Suprapubic skin (tissue), 4 donors: Measurements from ENCODE around the gene LDLR. TPM values are rescaled to one million over a fixed set of nuclear protein-coding genes. Genes with fewer than 3 reads are reported as not detected.

Experiments
- DNase-seq, 2 donors: peaks; one replicate each; pipeline ENCODE4 v3.0.0-alpha.2; 2019; ENCODE audit warnings: low spot score in 2 of 2
- H3K27ac ChIP-seq: fragments of 200-600 bp; sonication (generic); one replicate; pipeline ENCODE4 v1.5.1; 2019
- H3K27me3 ChIP-seq: fragments of 200-600 bp; sonication (generic); one replicate; pipeline ENCODE4 v1.5.1; 2019
- H3K36me3 ChIP-seq: fragments of 200-600 bp; sonication (generic); one replicate; pipeline ENCODE4 v1.5.1; 2019
- H3K4me1 ChIP-seq: fragments of 200-600 bp; sonication (generic); one replicate; pipeline ENCODE4 v1.5.1; 2019
- H3K4me3 ChIP-seq: fragments of 200-600 bp; sonication (generic); one replicate; pipeline ENCODE4 v1.5.1; 2019; ENCODE audit warnings: mild to moderate bottlenecking
- H3K9me3 ChIP-seq: fragments of 200-600 bp; sonication (generic); one replicate; pipeline ENCODE4 v1.5.1; 2019
- EP300 ChIP-seq: sonication (generic); formaldehyde crosslinking; IDR thresholded peaks from one replicate; pipeline ENCODE4 v1.6.1; 2017; ENCODE audit warnings: antibody characterized with exemption
- POLR2A ChIP-seq, 2 donors: fragments of 450-650 bp; IDR thresholded peaks; one replicate each; pipeline ENCODE4 v1.6.1; 2017; ENCODE audit warnings: antibody characterized with exemption in 2 of 2, mild to moderate bottlenecking in 2 of 2, moderate library complexity in 2 of 2
- POLR2AphosphoS5 ChIP-seq, 3 donors: sonication (generic); formaldehyde crosslinking; IDR thresholded peaks; one replicate each; pipeline ENCODE4 v1.6.1; 2017; ENCODE audit warnings: antibody characterized with exemption in 3 of 3
- WGBS: methylation state at CpG from one replicate; pipeline ENCODE4 v1.1.5; 2018; 5-methylcytosine and 5-hydroxymethylcytosine counted together
- total RNA-seq, 4 donors: library from RNA; depleted of rRNA; stranded (reverse); fragments of >200 nt; gene quantifications; one replicate each; pipeline ENCODE4 v1.1.0, GENCODE V29; 2016
- TF ChIP-seq, protein P1 (sequence below), 2 donors: fragments of 200-600 bp in 1 of 2; fragments of 450-650 bp in 1 of 2; sonication (generic) in 1 of 2; IDR thresholded peaks; one replicate each; pipeline ENCODE4 v1.5.1; 2016 to 2019; ENCODE audit warnings: antibody characterized with exemption in 2 of 2, mild to moderate bottlenecking in 1 of 2, moderate library complexity in 1 of 2

The LDLR gene
- total RNA-seq, 4 donors from 2014 or later = 48.1 to 174 (median 119) TPM

- no peak for DNase-seq
- peaks cover 2% of the 10 kb centered on the region for H3K4me1 ChIP-seq
- H3K27ac ChIP-seq = no peak overlapping the region
- no peak for TF ChIP-seq EP300
- no peak for TF ChIP-seq POLR2A (IDR thresholded peaks at IDR 0.05)
- no peak for TF ChIP-seq POLR2AphosphoS5 (IDR thresholded peaks at IDR 0.05)
- TF ChIP-seq, protein P1, sequence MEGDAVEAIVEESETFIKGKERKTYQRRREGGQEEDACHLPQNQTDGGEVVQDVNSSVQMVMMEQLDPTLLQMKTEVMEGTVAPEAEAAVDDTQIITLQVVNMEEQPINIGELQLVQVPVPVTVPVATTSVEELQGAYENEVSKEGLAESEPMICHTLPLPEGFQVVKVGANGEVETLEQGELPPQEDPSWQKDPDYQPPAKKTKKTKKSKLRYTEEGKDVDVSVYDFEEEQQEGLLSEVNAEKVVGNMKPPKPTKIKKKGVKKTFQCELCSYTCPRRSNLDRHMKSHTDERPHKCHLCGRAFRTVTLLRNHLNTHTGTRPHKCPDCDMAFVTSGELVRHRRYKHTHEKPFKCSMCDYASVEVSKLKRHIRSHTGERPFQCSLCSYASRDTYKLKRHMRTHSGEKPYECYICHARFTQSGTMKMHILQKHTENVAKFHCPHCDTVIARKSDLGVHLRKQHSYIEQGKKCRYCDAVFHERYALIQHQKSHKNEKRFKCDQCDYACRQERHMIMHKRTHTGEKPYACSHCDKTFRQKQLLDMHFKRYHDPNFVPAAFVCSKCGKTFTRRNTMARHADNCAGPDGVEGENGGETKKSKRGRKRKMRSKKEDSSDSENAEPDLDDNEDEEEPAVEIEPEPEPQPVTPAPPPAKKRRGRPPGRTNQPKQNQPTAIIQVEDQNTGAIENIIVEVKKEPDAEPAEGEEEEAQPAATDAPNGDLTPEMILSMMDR (IDR thresholded peaks at IDR 0.05) = no peak
- 78% methylated on average over 8 of the region's 8 CpGs for WGBS
- peaks cover 55% of the 10 kb centered on the region for H3K36me3 ChIP-seq
- H3K27me3 ChIP-seq = no peaks in the 10 kb centered on the region
- H3K9me3 ChIP-seq = no peaks in the 10 kb centered on the region
- H3K4me3 ChIP-seq = no peak overlapping the region
Observed at GRCh38 chr19:11054628-11055027, 34.6 kb upstream of the LDLR start.

DNA sequence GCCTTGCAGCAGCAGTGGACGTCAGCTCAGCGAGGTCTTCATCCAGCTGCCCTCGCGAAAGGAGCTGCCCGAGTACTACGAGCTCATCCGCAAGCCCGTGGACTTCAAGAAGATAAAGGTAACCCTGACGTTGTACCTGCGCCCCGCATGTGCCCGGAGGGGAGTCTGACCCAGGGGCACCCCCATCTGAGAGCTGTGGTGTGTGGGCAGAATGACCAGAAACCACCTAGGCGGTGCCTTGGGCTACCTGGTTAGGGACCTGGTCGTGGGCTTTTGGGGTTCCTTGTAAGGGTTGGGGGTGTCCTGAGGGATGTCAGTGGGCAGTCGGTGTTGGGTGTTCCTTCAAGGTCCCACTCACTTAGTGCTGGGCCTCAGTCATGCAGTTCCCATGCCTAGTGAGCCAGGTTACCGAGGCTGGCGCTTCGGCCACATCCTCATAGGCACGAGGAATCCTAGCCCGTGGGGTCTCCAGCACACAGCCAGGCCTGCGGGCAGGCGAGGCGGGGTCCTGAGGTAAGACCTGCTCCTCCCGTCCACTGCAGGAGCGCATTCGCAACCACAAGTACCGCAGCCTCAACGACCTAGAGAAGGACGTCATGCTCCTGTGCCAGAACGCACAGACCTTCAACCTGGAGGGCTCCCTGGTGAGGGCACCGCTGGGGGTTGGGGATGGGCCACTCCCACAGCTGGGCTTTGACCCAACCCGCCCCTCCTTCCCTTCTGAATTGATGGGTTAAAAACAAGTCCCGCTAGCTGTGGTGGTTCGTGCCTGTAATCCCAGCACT lies 30.8 kb upstream of the LDLR start:
- Histone ChIP-seq H3K27me3 (no peaks in the 10 kb centered on the region), H3K27ac (no peak overlapping the region), H3K4me3 (no peak overlapping the region), H3K36me3 (peaks cover 78% of the 10 kb centered on the region), H3K9me3 (no peaks in the 10 kb centered on the region), H3K4me1 (no peaks in the 10 kb centered on the region)
- DNase-seq = no peak
- WGBS = 91% methylated on average over 28 of the region's 34 CpGs
- no peak for TF ChIP-seq POLR2AphosphoS5 (IDR thresholded peaks at IDR 0.05)

- Histone ChIP-seq H3K4me3 (no peak overlapping the region), H3K27me3 (no peaks in the 10 kb centered on the region), H3K36me3 (peaks cover 74% of the 10 kb centered on the region), H3K4me1 (no peaks in the 10 kb centered on the region), H3K27ac (no peak overlapping the region), H3K9me3 (no peaks in the 10 kb centered on the region)
- DNase-seq = no peak
- WGBS = 93% methylated on average over 43 of the region's 43 CpGs
- TF ChIP-seq POLR2AphosphoS5 (IDR thresholded peaks at IDR 0.05) (no peak), EP300 (no peak), POLR2A (IDR thresholded peaks at IDR 0.05) (no peak)
- TF ChIP-seq, protein P1 (IDR thresholded peaks at IDR 0.05) = no peak
Observed at GRCh38 chr19:11059511-11060358, 29.5 kb upstream of the LDLR start.

DNA sequence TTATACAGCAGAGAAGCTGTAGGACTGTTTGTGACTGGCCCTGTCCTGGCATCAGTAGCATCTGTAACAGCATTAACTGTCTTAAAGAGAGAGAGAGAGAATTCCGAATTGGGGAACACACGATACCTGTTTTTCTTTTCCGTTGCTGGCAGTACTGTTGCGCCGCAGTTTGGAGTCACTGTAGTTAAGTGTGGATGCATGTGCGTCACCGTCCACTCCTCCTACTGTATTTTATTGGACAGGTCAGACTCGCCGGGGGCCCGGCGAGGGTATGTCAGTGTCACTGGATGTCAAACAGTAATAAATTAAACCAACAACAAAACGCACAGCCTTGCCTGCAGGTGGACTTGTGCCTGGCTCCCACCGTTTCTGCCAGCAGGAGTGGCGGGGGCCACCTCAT lies 27.3 kb upstream of the LDLR start:
- Histone ChIP-seq H3K4me3 (no peak overlapping the region), H3K9me3 (no peaks in the 10 kb centered on the region), H3K27ac (no peak overlapping the region), H3K36me3 (peaks cover 69% of the 10 kb centered on the region), H3K4me1 (no peaks in the 10 kb centered on the region), H3K27me3 (no peaks in the 10 kb centered on the region)
- TF ChIP-seq, protein P1 (IDR thresholded peaks at IDR 0.05) = no peak
- TF ChIP-seq POLR2AphosphoS5 (IDR thresholded peaks at IDR 0.05) = no peak
- WGBS = 83% methylated on average over 13 of the region's 14 CpGs
- DNase-seq = no peak

DNA sequence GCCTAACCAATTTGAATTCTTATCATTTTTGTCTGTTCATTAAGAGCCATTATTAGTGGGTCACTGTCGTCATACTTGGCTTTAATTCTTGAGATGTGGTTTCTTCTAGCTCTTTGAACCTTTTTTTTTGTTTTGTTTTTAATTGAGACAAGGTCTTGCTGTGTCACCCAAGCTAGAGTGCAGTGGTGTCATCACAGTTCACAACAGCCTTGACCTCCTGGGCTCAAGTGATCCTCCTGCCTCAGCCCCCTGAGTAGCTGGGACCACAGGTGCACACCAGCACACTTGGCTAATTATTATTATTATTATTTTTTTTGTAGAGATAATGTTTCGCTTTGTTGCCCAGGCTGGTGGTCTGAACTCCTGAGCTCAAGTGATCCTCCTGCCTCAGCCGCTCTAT lies 25.8 kb upstream of the LDLR start:
- TF ChIP-seq, protein P1 (IDR thresholded peaks at IDR 0.05) = no peak
- no peak for TF ChIP-seq EP300

More for the DNA sequence above, 25.8 kb upstream of the LDLR start:
- Histone ChIP-seq H3K9me3 (no peaks in the 10 kb centered on the region), H3K27me3 (no peaks in the 10 kb centered on the region), H3K36me3 (peaks cover 64% of the 10 kb centered on the region), H3K27ac (no peak overlapping the region), H3K4me3 (no peak overlapping the region), H3K4me1 (no peaks in the 10 kb centered on the region)
- DNase-seq = no peak
- 81% methylated on average over 3 of the region's 3 CpGs for WGBS
